Large intestine (tissue), 3 donors: ENCODE measurements around the gene PTRH2. TPM values are rescaled to one million over a fixed set of nuclear protein-coding genes. Genes with fewer than 3 reads are reported as not detected.

ENCODE experiments used
- DNase-seq, 2 donors: peaks; one replicate each; pipeline versions ENCODE4 v3.0.0 to v3.0.0-alpha.2; 2013
- H3K27ac ChIP-seq: one replicate; pipeline ENCODE4 v1.5.1; 2013; ENCODE audit warnings: low read length
- H3K27me3 ChIP-seq: 2 replicates; pipeline ENCODE4 v1.6.1; 2013; ENCODE audit warnings: low read length; ENCODE audit not compliant: control insufficient read depth, insufficient read depth
- H3K36me3 ChIP-seq: 2 replicates; pipeline ENCODE4 v1.6.1; 2013; ENCODE audit warnings: low read length; ENCODE audit not compliant: control insufficient read depth, insufficient read depth
- H3K4me1 ChIP-seq: one replicate; pipeline ENCODE4 v1.6.1; 2013; ENCODE audit warnings: low read length; ENCODE audit not compliant: control insufficient read depth, insufficient read depth
- H3K4me3 ChIP-seq: one replicate; pipeline ENCODE4 v1.5.1; 2013; ENCODE audit warnings: low read length
- H3K9me3 ChIP-seq: one replicate; pipeline ENCODE4 v1.6.1; 2013; ENCODE audit warnings: mild to moderate bottlenecking, low read depth, low read length, moderate library complexity; ENCODE audit not compliant: control insufficient read depth
- WGBS: methylation state at CpG from one replicate; pipeline ENCODE4 v1.1.5; 2013; ENCODE audit warnings: low lambda C conversion rate; ENCODE audit not compliant: insufficient coverage; 5-methylcytosine and 5-hydroxymethylcytosine counted together
- polyA plus RNA-seq: library from polyadenylated mRNA; unstranded; fragments of 120-200 nt; gene quantifications from one replicate; pipeline ENCODE4 v1.2.1, GENCODE V29; 2013

PTRH2 gene
- polyA plus RNA-seq, 1 donor, result 26.3 TPM

- no peaks in the 10 kb centered on the region for H3K27me3 ChIP-seq
- DNase-seq, result no peak
- H3K27ac ChIP-seq, result no peak overlapping the region
- no peak overlapping the region for H3K4me3 ChIP-seq
- H3K4me1 ChIP-seq, result peaks cover 12% of the 10 kb centered on the region
- peaks cover 60% of the 10 kb centered on the region for H3K36me3 ChIP-seq
- WGBS, result 100% methylated on average over 1 of the region's 7 CpGs
- no peaks in the 10 kb centered on the region for H3K9me3 ChIP-seq
Measured at GRCh38 chr17:59699218-59699617, 8.0 kb downstream of the PTRH2 start.

GRCh38 chr17:59698143-59698542 is 9.1 kb downstream of the PTRH2 start:
- H3K4me3 ChIP-seq, result no peak overlapping the region
- DNase-seq, result no peak
- 67% methylated on average over 1 of the region's 4 CpGs for WGBS
- H3K27ac ChIP-seq, result no peak overlapping the region
- peaks cover 12% of the 10 kb centered on the region for H3K4me1 ChIP-seq
- no peaks in the 10 kb centered on the region for H3K27me3 ChIP-seq
- peaks cover 69% of the 10 kb centered on the region for H3K36me3 ChIP-seq
- no peaks in the 10 kb centered on the region for H3K9me3 ChIP-seq

GRCh38 chr17:59696682-59697277 is 10.4 kb downstream of the PTRH2 start:
- Histone ChIP-seq H3K9me3 (no peaks in the 10 kb centered on the region), H3K27ac (no peak overlapping the region), H3K4me1 (peaks cover 12% of the 10 kb centered on the region), H3K27me3 (no peaks in the 10 kb centered on the region), H3K36me3 (peaks cover 78% of the 10 kb centered on the region), H3K4me3 (no peak overlapping the region)
- WGBS, result 20% methylated on average over 1 of the region's 2 CpGs
- peak; percentile 21 to 62 for DNase-seq

DNA sequence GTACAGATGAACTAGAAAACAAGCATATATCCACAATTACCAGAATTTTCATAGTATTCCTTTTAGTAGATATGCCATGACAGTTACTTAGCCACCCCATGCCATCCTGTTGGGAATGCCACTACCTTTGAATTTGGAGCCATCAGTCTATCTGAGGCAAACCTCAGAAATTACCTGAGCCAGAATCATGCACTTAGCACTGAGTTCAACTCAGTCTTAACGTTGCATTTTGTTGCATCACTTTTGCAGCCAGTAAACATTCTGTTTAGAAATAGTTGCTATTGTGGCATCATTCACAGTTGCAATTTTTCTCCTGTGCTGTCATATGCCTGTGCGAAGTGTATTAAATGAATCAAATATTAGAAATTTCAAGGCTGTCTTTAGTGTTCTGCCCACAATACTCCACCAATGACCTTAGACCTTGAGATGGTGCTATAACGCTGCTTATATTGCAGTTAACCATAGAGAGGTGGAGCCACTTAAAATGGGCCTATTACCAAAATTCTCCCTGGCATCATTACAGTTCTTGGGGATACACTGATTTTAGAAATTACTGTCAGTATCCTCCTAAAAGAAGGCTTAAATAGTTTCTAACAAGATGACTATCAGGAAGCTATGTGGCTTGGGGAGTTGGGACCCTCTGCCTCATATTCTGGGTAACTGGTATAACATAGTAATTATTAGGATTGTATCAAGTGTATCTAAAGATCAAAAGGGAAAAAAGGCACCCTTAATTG is 11.1 kb downstream of the PTRH2 start:
- no peak overlapping the region for H3K27ac ChIP-seq
- peaks cover 12% of the 10 kb centered on the region for H3K4me1 ChIP-seq
- DNase-seq, result no peak
- no peak overlapping the region for H3K4me3 ChIP-seq
- peaks cover 81% of the 10 kb centered on the region for H3K36me3 ChIP-seq
- no peaks in the 10 kb centered on the region for H3K9me3 ChIP-seq
- H3K27me3 ChIP-seq, result no peaks in the 10 kb centered on the region
- no CpG with 5 or more reads among the region's 3 CpGs for WGBS

GRCh38 chr17:59694344-59694743 is 12.9 kb downstream of the PTRH2 start:
- no peak overlapping the region for H3K27ac ChIP-seq
- H3K36me3 ChIP-seq, result peaks cover 89% of the 10 kb centered on the region
- H3K4me1 ChIP-seq, result peaks cover 12% of the 10 kb centered on the region
- H3K27me3 ChIP-seq, result no peaks in the 10 kb centered on the region
- 60% methylated on average over 1 of the region's 2 CpGs for WGBS
- DNase-seq, result no peak
- H3K9me3 ChIP-seq, result no peaks in the 10 kb centered on the region
- no peak overlapping the region for H3K4me3 ChIP-seq

DNA sequence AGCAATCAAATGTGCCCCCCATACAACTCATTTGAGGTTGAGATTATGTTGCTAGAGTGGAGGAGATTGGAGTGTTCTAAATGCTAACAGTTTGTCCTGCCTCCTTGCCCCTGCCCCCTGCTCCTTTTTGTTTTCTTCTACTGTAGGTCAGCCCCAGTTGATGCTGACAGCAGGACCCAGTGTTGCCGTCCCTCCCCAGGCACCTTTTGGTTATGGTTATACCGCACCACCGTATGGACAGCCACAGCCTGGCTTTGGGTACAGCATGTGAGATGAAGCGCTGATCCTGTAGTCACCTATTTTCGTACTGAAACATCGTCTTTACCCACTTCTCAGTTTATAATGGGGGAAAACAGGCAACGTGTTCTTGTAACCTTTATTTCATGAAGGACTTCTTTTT is 13.6 kb downstream of the PTRH2 start:
- WGBS, result 82% methylated on average over 3 of the region's 7 CpGs
- no peak overlapping the region for H3K27ac ChIP-seq
- H3K9me3 ChIP-seq, result no peaks in the 10 kb centered on the region
- no peaks in the 10 kb centered on the region for H3K27me3 ChIP-seq
- DNase-seq, result no peak
- peaks cover 12% of the 10 kb centered on the region for H3K4me1 ChIP-seq
- H3K4me3 ChIP-seq, result no peak overlapping the region
- peaks cover 86% of the 10 kb centered on the region for H3K36me3 ChIP-seq

- Histone ChIP-seq H3K27me3 (no peaks in the 10 kb centered on the region), H3K4me3 (no peak overlapping the region), H3K9me3 (no peaks in the 10 kb centered on the region), H3K4me1 (no peaks in the 10 kb centered on the region), H3K27ac (no peak overlapping the region), H3K36me3 (peaks cover 80% of the 10 kb centered on the region)
- DNase-seq, result no peak
- WGBS, result 83% methylated on average over 1 of the region's 2 CpGs
Measured at GRCh38 chr17:59688496-59688895, 18.7 kb downstream of the PTRH2 start.

- Histone ChIP-seq H3K27ac (no peak overlapping the region), H3K4me1 (no peaks in the 10 kb centered on the region), H3K36me3 (peaks cover 80% of the 10 kb centered on the region), H3K27me3 (no peaks in the 10 kb centered on the region), H3K9me3 (no peaks in the 10 kb centered on the region), H3K4me3 (no peak overlapping the region)
- WGBS, result no CpG with 5 or more reads among the region's 1 CpG
- DNase-seq, result no peak
Measured at GRCh38 chr17:59688008-59688407, 19.2 kb downstream of the PTRH2 start.

GRCh38 chr17:59684967-59685366 is 22.3 kb downstream of the PTRH2 start:
- DNase-seq, result no peak
- Histone ChIP-seq H3K9me3 (no peaks in the 10 kb centered on the region), H3K4me1 (no peaks in the 10 kb centered on the region), H3K4me3 (no peak overlapping the region), H3K27ac (no peak overlapping the region), H3K27me3 (no peaks in the 10 kb centered on the region), H3K36me3 (peaks cover 82% of the 10 kb centered on the region)
- WGBS, result 100% methylated on average over 1 of the region's 6 CpGs

DNA sequence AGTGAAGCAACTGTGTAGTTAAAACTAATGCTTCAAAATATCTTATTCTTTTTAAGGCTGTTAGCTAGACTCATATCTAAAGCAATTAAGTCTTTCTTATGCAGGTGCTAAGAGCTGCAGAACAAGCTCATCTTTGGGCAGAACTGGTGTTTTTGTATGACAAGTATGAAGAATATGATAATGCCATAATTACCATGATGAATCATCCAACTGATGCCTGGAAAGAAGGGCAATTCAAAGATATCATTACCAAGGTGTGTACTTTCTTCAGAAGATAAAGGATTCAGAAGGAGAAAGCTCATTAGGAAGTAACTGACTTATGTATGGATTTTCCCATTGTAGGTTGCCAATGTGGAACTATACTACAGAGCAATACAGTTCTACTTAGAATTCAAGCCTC is 23.9 kb downstream of the PTRH2 start:
- H3K36me3 ChIP-seq, result peaks cover 82% of the 10 kb centered on the region
- no peaks in the 10 kb centered on the region for H3K4me1 ChIP-seq
- H3K27me3 ChIP-seq, result no peaks in the 10 kb centered on the region
- no peaks in the 10 kb centered on the region for H3K9me3 ChIP-seq
- H3K27ac ChIP-seq, result no peak overlapping the region
- DNase-seq, result peak; percentile 26 to 62
- H3K4me3 ChIP-seq, result no peak overlapping the region

DNA sequence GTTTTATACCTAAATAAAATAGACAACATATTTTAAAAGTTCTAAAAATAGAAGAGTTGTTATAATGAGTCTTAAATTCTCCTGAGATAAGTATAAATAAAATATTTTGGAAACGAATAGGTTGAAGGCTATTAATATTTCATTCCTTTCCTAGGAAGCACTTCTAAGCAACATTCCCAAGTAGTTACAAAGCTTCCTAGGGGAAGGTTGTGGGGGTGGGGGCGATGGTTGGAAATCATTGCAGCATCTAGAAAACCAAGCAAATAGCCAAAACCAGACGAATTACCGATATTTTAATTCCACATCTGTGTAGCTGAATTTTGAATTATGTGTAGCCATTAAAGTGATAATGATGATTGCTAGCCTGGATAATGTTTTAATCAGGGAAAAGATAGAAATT is 26.9 kb downstream of the PTRH2 start:
- Histone ChIP-seq H3K36me3 (peaks cover 78% of the 10 kb centered on the region), H3K27ac (no peak overlapping the region), H3K4me1 (no peaks in the 10 kb centered on the region), H3K9me3 (no peaks in the 10 kb centered on the region), H3K4me3 (no peak overlapping the region), H3K27me3 (no peaks in the 10 kb centered on the region)
- 100% methylated on average over 4 of the region's 4 CpGs for whole genome bisulfite sequencing
- no peak for DNase-seq
